ENCODE measurements around the gene CFAP20DC. TPM values are rescaled to one million over a fixed set of nuclear protein-coding genes. Genes with fewer than 3 reads are reported as not detected.

Gene CFAP20DC
- total RNA-seq, 1 donor, result 0.10 TPM

DNA sequence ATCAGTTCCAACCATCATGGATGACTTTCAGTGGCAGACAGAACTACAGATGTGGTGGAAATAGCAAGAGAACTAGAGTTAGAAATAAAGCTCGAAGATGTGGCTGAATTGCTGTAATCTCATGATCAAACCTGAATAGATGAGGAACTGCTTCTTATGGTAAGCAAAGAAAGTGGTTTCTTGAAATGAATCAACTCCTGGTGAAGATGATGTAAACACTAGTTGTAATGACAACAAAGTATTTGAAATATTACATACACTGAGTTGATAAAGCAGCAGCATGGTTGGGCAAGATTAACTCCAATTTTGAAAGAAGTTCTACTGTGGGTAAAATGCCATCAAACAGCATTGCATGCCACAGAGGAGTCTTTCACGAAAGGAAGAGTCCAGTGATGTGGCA is 251.5 kb downstream of the CFAP20DC start:
- H3K4me3 ChIP-seq (ENCODE audit: low read length), result no peak overlapping the region
- no peaks in the 10 kb centered on the region for H3K27me3 ChIP-seq (ENCODE audit: insufficient read depth, low read length)
- H3K4me1 ChIP-seq (ENCODE audit: insufficient read depth, low read length), result no peaks in the 10 kb centered on the region
- H3K9me3 ChIP-seq (ENCODE audit: low read depth, low read length), result no peaks in the 10 kb centered on the region

DNA sequence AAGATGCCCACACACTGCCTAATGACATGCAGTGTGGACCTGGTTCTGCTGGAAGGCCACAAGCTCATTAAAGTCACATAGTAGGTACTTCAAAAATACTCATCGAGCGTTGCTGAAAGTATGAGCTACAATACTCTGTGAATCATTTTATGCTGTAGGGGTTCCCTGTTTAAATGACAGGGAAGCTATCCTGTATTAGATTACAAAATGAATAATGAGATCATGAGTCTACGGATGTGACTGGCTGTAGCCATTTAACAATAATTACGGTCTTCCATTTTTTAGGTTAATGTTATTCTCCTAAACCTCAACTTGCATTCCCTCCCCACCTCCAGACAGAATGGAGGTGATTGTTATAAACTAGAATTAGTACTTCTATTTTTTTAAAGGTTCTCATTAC is 255.1 kb downstream of the CFAP20DC start:
- Histone ChIP-seq H3K27me3 (ENCODE audit: insufficient read depth, low read length) (no peaks in the 10 kb centered on the region), H3K4me3 (ENCODE audit: low read length) (no peak overlapping the region), H3K4me1 (ENCODE audit: insufficient read depth, low read length) (no peaks in the 10 kb centered on the region), H3K9me3 (ENCODE audit: low read depth, low read length) (no peaks in the 10 kb centered on the region)

DNA sequence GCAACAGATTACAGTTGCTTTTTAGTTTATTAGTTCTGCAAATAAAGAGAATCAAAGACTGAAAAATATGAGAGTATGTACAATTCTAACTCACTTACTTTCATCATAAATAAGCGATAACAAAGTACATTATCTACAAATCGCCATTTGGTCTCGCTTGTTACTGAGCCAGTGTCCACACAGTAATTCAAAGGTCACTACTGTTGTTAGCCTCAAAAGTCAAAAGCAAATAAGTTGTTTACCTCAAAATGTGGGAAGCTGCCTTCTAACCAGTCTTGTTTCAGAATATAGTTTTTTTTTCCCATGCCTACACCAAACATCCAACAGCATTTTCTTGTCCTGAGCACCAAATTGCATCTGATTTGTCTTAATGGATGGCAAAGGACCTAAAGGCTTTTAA is 255.9 kb downstream of the CFAP20DC start:
- Histone ChIP-seq H3K4me1 (ENCODE audit: insufficient read depth, low read length) (no peaks in the 10 kb centered on the region), H3K9me3 (ENCODE audit: low read depth, low read length) (no peaks in the 10 kb centered on the region), H3K4me3 (ENCODE audit: low read length) (no peak overlapping the region), H3K27me3 (ENCODE audit: insufficient read depth, low read length) (no peaks in the 10 kb centered on the region)

DNA sequence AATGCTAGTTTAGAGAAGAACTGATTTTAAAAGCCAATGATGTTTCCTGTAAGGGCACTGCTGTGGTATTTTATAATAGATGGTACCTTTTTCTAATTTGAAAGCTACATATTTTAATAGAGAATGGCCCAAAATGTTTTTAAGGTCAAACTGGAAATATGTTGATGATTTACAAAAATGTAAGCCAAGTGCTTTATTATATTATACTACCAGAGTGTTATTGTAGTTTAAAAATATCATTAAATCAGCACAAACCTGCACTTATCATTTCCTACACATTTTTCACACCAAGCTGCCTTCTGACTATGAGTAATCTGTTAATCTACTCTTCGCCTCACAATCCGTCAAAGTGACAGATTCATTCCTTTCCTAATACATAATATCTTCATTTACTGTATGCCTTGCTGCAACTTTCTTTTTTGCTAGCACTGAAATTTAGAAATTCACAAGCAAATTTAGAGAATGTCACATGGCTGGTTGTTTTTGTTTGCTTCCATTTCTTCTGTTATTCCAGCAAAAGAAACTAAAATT is 256.8 kb downstream of the CFAP20DC start:
- H3K27me3 ChIP-seq (ENCODE audit: insufficient read depth, low read length), result no peaks in the 10 kb centered on the region
- H3K9me3 ChIP-seq (ENCODE audit: low read depth, low read length), result no peaks in the 10 kb centered on the region
- no peak overlapping the region for H3K4me3 ChIP-seq (ENCODE audit: low read length)

DNA sequence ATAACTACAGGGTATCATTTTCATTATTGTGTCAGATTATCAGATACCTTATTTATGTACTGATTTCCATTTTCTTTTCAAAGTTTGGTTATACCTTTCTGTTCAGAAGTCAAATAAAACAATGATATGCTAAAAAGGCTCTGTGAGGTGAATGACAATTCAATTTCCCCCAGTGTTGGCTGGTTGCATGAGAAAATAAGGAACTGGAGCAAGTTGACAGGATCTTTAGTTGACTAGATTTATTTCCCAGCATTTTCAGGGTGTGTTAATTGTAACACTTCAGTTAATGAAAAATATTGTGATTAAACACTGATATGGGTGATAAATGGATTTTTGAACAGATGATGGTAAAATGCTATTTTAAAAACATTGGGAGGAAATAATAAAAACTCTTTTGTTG is 260.4 kb downstream of the CFAP20DC start:
- no peak overlapping the region for H3K4me3 ChIP-seq (ENCODE audit: low read length)
- H3K27me3 ChIP-seq (ENCODE audit: insufficient read depth, low read length), result no peaks in the 10 kb centered on the region
- no peaks in the 10 kb centered on the region for H3K4me1 ChIP-seq (ENCODE audit: insufficient read depth, low read length)
- no peaks in the 10 kb centered on the region for H3K9me3 ChIP-seq (ENCODE audit: low read depth, low read length)

More for the DNA sequence above, 256.8 kb downstream of the CFAP20DC start:
- no peaks in the 10 kb centered on the region for H3K4me1 ChIP-seq (ENCODE audit: insufficient read depth, low read length)

DNA sequence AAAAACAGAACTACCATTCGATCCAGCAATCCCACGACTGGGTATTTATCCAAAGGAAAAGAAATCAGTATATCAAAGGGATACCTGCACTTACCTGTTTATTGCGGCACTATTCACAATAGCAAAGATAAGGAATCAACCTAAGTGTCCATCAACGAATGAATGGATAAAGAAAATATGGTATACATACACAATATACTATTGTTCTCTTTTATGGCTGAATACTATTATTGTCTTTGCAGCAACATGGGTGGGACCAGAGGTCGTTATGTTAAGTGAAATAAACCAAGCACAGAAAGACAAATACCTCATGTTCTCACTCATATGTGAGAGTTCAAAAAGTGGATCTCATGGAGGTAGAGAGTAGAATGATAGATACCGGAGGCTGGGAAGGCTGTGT is 264.9 kb downstream of the CFAP20DC start:
- Histone ChIP-seq H3K9me3 (ENCODE audit: low read depth, low read length) (peaks cover 24% of the 10 kb centered on the region), H3K4me3 (ENCODE audit: low read length) (no peak overlapping the region), H3K27me3 (ENCODE audit: insufficient read depth, low read length) (no peaks in the 10 kb centered on the region), H3K4me1 (ENCODE audit: insufficient read depth, low read length) (no peaks in the 10 kb centered on the region)

DNA sequence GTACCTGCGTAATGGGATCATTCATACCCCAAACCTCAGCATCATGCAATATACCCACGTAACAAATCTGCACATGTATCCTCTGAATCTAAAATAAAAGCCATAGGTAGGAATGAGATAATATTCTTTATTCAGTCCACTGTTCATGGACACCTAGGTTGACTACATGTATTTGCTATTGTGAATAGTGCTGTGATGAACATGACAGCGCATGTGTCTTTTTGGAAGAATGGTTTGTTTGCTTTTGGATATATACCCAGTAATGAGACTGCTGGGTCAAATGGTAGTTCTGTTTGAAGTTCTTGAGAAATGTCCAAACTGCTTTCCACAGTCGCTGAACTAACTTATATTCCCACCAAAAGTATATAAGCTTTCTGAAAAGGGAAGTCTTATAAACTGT is 265.4 kb downstream of the CFAP20DC start:
- H3K9me3 ChIP-seq (ENCODE audit: low read depth, low read length), result peaks cover 29% of the 10 kb centered on the region
- H3K4me1 ChIP-seq (ENCODE audit: insufficient read depth, low read length), result no peaks in the 10 kb centered on the region
- no peaks in the 10 kb centered on the region for H3K27me3 ChIP-seq (ENCODE audit: insufficient read depth, low read length)
- no peak overlapping the region for H3K4me3 ChIP-seq (ENCODE audit: low read length)

DNA sequence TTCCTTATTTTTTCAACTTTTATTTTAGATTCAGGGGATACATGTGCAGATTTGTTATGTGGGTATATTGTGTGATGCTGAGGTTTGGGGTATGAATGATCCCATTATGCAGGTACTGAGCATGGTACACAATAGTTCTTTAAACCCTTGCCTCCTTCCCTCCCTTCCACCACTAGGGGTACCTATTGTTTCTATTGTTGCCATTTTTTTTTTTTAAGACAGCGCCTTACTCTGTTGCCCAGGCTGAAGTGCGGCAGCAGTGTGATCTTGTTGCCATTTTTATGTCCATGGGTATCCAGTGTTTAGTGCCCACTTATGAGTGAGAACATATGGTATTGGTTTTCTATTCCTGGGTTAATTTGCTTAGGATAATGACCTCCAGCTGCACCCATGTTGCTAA is 266.0 kb downstream of the CFAP20DC start:
- Histone ChIP-seq H3K4me3 (ENCODE audit: low read length) (no peak overlapping the region), H3K9me3 (ENCODE audit: low read depth, low read length) (peaks cover 35% of the 10 kb centered on the region), H3K27me3 (ENCODE audit: insufficient read depth, low read length) (no peaks in the 10 kb centered on the region), H3K4me1 (ENCODE audit: insufficient read depth, low read length) (no peaks in the 10 kb centered on the region)

DNA sequence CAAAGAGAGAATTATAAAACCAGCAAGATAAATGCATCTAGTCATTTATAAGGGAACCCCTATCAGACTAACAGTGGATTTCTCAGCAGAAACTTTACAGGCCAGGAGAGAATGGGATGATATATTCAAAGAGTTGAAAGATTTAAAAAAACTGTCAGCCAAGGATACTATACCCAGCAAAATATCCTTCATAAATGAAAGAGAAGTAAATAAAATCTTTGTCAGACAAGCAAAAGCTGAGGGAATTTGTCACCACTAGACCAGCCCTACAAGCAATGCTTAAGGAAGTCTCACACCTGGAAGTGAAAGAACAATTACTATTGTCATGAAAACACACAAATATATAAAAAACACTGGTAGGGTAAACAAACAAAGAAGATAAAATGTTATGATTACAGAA is 269.9 kb downstream of the CFAP20DC start:
- peaks cover 40% of the 10 kb centered on the region for H3K9me3 ChIP-seq (ENCODE audit: low read depth, low read length)
- H3K4me1 ChIP-seq (ENCODE audit: insufficient read depth, low read length), result no peaks in the 10 kb centered on the region
- no peak overlapping the region for H3K4me3 ChIP-seq (ENCODE audit: low read length)
- no peaks in the 10 kb centered on the region for H3K27me3 ChIP-seq (ENCODE audit: insufficient read depth, low read length)

DNA sequence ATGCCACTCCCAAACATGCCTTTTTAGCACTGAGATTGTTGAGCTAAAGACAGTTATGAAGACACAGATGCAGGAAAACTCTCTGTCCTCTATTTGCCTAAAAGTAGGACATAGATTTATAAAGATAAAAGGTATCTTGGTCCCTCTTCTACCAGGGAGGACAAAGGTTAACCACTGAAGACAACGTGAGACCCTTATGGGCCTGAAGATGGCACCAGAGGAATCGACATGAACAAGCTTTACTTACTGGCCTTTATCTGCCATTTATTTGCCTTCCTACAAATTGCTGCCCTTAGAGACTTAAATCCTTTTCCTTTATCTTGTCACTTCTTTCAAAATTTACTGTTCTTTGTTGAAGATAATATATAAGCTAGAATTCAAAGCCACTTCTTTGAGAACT is 273.6 kb downstream of the CFAP20DC start:
- H3K9me3 ChIP-seq (ENCODE audit: low read depth, low read length), result peaks cover 29% of the 10 kb centered on the region
- no peaks in the 10 kb centered on the region for H3K4me1 ChIP-seq (ENCODE audit: insufficient read depth, low read length)
- H3K4me3 ChIP-seq (ENCODE audit: low read length), result no peak overlapping the region
- no peaks in the 10 kb centered on the region for H3K27me3 ChIP-seq (ENCODE audit: insufficient read depth, low read length)

DNA sequence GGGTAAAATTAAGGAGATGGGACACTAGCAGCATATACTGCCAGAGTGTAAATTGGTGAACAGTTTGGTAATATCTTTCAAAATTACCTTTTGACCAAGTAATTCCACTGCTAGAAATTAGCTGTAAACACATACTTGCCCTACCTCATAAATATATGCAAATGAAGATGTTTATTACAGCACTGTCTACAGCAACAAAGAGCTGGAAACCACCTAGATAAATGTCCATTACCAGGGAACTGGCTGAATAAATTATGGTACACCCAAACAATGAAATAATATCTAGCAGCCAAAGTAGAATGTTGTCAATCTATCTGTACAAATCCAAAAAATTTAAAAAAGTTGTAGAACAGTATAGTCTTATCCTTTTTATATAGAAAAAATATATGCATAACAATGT is 277.4 kb downstream of the CFAP20DC start:
- H3K4me3 ChIP-seq (ENCODE audit: low read length), result no peak overlapping the region

DNA sequence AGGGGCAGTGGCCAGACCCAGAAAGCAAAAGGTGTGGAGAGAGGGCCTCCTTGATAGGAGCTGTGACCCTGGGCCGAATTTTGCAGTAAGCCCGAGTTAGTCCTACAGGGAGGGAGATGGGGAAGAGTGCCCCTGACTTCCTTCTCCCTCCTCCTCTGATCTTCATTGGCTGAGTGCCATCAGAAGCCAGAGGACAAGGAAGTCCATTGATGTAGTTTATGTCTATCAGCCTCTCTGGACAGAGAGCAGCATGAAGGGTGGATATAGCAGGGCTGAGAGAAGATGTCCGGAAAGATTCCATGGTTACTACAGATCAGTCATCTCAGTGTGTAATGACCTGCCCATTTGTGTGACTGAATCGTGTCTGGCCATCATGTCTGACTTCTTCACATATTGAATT is 280.8 kb downstream of the CFAP20DC start:
- no peaks in the 10 kb centered on the region for H3K9me3 ChIP-seq (ENCODE audit: low read depth, low read length)
- no peak overlapping the region for H3K4me3 ChIP-seq (ENCODE audit: low read length)
- H3K27me3 ChIP-seq (ENCODE audit: insufficient read depth, low read length), result no peaks in the 10 kb centered on the region
- no peaks in the 10 kb centered on the region for H3K4me1 ChIP-seq (ENCODE audit: insufficient read depth, low read length)

More for the DNA sequence above, 277.4 kb downstream of the CFAP20DC start:
- Histone ChIP-seq H3K9me3 (ENCODE audit: low read depth, low read length) (no peaks in the 10 kb centered on the region), H3K4me1 (ENCODE audit: insufficient read depth, low read length) (no peaks in the 10 kb centered on the region), H3K27me3 (ENCODE audit: insufficient read depth, low read length) (no peaks in the 10 kb centered on the region)

DNA sequence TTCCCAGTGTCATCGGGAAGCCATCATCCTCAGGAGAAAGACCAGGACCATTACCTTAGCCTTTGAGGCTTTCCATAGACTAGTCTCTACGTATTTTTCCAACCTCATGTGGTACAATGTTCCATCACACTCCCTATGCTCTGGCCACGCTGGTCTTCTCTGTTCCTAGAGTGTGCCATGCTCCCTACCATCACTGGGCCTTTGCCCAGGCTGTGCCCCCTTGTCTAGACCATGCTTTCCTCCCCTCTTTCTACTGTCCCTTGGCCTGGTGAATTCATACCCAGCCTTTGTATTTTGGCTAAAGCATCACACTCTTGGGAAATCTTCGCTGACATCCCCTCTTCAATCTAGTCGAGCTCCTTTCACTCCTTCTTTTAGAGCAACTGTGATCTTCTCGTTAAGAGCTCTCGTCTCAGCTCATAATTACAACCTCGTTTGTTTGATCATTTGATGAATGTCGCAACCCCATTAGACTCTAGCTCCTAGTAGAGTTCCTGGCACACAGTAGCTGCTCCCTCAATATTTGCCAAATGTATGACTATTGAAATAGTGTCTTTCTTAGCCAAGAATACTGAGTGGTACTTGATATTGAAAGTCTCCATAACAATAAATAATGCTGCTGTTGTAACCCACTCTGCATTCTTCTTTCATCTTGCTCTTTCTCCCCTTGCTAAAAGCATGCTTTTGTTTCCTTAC is 283.1 kb downstream of the CFAP20DC start:
- Histone ChIP-seq H3K27me3 (ENCODE audit: insufficient read depth, low read length) (no peaks in the 10 kb centered on the region), H3K4me1 (ENCODE audit: insufficient read depth, low read length) (no peaks in the 10 kb centered on the region), H3K4me3 (ENCODE audit: low read length) (no peak overlapping the region), H3K9me3 (ENCODE audit: low read depth, low read length) (no peaks in the 10 kb centered on the region)

DNA sequence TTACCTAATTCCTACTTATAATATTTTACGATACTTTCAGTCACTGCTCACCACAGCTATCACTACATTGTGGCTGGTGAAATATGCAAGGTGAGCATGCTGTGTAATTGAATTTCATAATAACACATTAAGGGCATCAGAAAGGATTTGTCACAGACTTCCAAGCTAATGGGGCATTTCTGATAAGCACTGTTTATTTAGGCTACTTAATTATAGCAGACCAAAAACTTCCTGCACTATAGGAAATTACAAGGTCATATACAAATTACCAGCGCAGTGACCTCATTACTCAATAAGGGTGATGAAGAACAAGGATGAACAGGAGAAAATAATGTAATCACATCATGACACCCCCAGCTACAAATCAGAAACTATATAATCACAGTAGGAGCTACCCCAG is 294.7 kb downstream of the CFAP20DC start:
- no peaks in the 10 kb centered on the region for H3K27me3 ChIP-seq (ENCODE audit: insufficient read depth, low read length)
- H3K9me3 ChIP-seq (ENCODE audit: low read depth, low read length), result no peaks in the 10 kb centered on the region
- no peaks in the 10 kb centered on the region for H3K4me1 ChIP-seq (ENCODE audit: insufficient read depth, low read length)
- H3K4me3 ChIP-seq (ENCODE audit: low read length), result no peak overlapping the region

DNA sequence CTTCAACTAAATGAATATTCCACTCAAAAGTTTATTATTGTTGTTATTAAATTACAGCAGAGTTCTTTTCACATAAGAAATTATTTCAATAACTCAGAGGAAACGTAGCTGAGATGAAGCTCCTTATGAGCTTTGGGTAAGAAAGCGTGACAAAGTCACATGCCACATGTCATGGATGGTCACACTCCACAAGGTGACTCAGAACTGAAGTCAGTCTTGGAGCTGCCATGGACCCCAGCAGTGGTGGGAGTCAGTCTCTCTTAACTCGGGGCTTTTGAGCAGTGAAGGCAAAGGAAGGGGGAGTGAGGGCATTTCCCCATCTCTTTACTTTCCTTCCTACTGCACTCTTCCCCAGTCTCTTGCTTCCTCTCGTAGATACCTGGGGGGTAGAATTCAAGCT is 295.8 kb downstream of the CFAP20DC start:
- Histone ChIP-seq H3K4me1 (ENCODE audit: insufficient read depth, low read length) (no peaks in the 10 kb centered on the region), H3K9me3 (ENCODE audit: low read depth, low read length) (no peaks in the 10 kb centered on the region), H3K4me3 (ENCODE audit: low read length) (no peak overlapping the region), H3K27me3 (ENCODE audit: insufficient read depth, low read length) (no peaks in the 10 kb centered on the region)

DNA sequence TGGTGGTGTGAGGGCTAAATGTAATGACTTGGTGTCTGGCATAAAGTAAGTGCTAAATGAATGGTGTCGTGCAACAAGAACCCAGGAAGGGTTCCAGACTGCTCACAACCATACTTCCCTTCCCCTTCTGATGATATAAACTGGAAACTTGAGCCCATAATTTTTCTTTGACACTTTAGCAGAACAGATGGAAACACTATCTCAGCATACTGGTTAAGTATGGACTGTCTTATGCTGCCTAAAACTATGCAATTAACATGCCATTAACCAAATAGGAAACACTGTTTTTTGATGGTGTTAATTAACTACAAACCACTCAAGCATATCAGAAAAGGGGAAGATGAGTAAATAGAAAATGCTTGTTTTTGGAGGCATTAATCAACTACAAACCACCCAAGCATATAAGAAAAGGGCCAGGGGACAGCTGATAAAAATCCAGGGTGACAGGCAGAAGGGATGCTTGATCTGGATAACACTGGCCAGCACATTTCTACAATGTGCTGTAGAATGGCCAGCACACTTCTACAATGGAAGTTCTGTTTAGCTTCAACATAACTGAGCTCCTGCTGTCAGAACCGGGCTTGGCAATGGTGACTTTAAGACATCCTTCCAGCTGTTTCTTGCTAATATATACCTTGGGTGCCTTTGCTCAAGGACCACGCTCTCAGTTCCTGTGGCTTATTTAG is 297.8 kb downstream of the CFAP20DC start:
- Histone ChIP-seq H3K4me1 (ENCODE audit: insufficient read depth, low read length) (no peaks in the 10 kb centered on the region), H3K27me3 (ENCODE audit: insufficient read depth, low read length) (no peaks in the 10 kb centered on the region), H3K4me3 (ENCODE audit: low read length) (no peak overlapping the region), H3K9me3 (ENCODE audit: low read depth, low read length) (no peaks in the 10 kb centered on the region)
